Ishikawa (cell line): ENCODE data around the gene SENP6.

ENCODE experiments used
- CREB1 ChIP-seq: IDR thresholded peaks from 2 replicates; pipeline ENCODE4 v1.6.1; 2012; ENCODE audit warnings: low read depth
- RAD21 ChIP-seq: IDR thresholded peaks from 2 replicates; pipeline ENCODE4 v1.6.1; 2012; ENCODE audit warnings: low read depth
- TAF1 ChIP-seq: IDR thresholded peaks from 2 replicates; pipeline ENCODE4 v1.6.1; 2012; ENCODE audit warnings: low read depth, mild to moderate bottlenecking
- TF ChIP-seq, protein P1 (sequence below): IDR thresholded peaks from 2 replicates; pipeline ENCODE4 v1.6.1; 2012; ENCODE audit warnings: low read depth, mild to moderate bottlenecking

DNA sequence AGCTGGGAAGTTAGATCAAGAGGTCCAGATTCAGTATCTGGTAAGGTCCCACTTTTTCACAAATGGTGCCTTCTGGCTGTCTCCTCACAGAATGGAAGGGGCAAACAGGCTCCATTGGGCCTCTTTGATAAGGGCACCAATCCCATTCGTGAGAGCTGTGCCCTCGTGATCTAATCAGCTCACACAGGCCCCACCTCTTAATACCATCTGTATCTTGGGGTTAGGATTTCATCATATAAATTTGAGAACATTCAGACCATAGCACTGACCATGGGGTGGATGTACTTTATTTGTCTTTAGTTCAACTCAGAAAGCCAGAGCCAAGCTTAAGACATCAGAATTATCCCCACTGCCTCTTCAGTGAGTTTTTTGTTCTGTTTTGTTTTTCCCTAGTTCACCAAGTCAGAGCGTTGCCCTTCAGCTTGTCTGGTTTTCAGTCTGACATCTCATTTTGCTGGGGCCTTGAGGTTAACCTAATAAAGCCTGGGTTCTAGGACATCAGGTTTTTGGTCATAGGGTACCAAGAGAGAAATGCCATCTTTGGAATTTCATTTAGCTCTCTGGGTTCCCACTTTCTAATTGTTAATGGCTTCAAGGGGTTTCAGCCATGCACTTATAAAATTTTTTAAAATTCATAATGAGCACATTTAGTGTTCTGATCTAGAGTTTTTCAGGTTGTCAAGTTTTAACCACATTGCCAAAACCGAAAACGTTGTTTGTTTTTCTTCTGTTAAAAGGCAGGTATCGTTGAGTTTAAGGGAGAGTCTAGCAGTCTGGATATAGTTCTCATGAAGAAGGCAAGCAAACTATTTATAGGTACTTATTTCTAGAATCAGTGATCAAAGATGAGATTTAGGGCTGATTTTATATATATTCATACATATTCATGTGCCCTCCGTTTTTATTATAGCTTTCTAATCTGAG, 19.0 kb downstream of the SENP6 start:
- TF ChIP-seq RAD21 (no peak), TAF1 (no peak), CREB1 (no peak)
- TF ChIP-seq, protein P1, sequence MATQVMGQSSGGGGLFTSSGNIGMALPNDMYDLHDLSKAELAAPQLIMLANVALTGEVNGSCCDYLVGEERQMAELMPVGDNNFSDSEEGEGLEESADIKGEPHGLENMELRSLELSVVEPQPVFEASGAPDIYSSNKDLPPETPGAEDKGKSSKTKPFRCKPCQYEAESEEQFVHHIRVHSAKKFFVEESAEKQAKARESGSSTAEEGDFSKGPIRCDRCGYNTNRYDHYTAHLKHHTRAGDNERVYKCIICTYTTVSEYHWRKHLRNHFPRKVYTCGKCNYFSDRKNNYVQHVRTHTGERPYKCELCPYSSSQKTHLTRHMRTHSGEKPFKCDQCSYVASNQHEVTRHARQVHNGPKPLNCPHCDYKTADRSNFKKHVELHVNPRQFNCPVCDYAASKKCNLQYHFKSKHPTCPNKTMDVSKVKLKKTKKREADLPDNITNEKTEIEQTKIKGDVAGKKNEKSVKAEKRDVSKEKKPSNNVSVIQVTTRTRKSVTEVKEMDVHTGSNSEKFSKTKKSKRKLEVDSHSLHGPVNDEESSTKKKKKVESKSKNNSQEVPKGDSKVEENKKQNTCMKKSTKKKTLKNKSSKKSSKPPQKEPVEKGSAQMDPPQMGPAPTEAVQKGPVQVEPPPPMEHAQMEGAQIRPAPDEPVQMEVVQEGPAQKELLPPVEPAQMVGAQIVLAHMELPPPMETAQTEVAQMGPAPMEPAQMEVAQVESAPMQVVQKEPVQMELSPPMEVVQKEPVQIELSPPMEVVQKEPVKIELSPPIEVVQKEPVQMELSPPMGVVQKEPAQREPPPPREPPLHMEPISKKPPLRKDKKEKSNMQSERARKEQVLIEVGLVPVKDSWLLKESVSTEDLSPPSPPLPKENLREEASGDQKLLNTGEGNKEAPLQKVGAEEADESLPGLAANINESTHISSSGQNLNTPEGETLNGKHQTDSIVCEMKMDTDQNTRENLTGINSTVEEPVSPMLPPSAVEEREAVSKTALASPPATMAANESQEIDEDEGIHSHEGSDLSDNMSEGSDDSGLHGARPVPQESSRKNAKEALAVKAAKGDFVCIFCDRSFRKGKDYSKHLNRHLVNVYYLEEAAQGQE: no peak
